ENCODE data around the gene THEMIS2. TPM values are rescaled to one million over a fixed set of nuclear protein-coding genes. Genes with fewer than 3 reads are reported as not detected.

The THEMIS2 gene
- total and polyA plus RNA-seq, 2 of the 13 experiments (the other 11 are each of a cell fraction or from before 2014, with no cell fraction given) = 0.38 to 1.5 TPM

- TF ChIP-seq, protein P1, sequence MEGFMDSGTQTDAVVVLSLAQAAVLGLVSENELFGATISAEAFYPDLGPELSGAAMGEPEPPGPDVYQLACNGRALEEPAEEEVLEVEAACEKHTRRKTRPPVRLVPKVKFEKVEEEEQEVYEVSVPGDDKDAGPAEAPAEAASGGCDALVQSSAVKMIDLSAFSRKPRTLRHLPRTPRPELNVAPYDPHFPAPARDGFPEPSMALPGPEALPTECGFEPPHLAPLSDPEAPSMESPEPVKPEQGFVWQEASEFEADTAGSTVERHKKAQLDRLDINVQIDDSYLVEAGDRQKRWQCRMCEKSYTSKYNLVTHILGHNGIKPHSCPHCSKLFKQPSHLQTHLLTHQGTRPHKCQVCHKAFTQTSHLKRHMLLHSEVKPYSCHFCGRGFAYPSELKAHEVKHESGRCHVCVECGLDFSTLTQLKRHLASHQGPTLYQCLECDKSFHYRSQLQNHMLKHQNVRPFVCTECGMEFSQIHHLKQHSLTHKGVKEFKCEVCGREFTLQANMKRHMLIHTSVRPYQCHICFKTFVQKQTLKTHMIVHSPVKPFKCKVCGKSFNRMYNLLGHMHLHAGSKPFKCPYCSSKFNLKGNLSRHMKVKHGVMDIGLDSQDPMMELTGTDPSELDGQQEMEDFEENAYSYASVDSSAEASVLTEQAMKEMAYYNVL (CRISPR knock-in tag; IDR thresholded peaks at IDR 0.05; ENCODE audit: borderline replicate concordance) = no peak
- TF ChIP-seq, protein P2, sequence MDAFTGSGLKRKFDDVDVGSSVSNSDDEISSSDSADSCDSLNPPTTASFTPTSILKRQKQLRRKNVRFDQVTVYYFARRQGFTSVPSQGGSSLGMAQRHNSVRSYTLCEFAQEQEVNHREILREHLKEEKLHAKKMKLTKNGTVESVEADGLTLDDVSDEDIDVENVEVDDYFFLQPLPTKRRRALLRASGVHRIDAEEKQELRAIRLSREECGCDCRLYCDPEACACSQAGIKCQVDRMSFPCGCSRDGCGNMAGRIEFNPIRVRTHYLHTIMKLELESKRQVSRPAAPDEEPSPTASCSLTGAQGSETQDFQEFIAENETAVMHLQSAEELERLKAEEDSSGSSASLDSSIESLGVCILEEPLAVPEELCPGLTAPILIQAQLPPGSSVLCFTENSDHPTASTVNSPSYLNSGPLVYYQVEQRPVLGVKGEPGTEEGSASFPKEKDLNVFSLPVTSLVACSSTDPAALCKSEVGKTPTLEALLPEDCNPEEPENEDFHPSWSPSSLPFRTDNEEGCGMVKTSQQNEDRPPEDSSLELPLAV (CRISPR knock-in tag; conservative IDR thresholded peaks at IDR 0.05; ENCODE audit: low read depth) = no peak
- no peak for TF ChIP-seq PRPF4 (IDR thresholded peaks at IDR 0.05; ENCODE audit: low read depth, low read length, poor library complexity, severe bottlenecking)
- TF ChIP-seq, protein P3, sequence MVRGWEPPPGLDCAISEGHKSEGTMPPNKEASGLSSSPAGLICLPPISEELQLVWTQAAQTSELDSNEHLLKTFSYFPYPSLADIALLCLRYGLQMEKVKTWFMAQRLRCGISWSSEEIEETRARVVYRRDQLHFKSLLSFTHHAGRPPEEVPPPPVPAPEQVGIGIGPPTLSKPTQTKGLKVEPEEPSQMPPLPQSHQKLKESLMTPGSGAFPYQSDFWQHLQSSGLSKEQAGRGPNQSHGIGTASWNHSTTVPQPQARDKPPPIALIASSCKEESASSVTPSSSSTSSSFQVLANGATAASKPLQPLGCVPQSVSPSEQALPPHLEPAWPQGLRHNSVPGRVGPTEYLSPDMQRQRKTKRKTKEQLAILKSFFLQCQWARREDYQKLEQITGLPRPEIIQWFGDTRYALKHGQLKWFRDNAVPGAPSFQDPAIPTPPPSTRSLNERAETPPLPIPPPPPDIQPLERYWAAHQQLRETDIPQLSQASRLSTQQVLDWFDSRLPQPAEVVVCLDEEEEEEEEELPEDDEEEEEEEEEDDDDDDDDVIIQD (CRISPR knock-in tag; IDR thresholded peaks at IDR 0.05; ENCODE audit: low read depth) = no peak
- no peak for TF ChIP-seq ZNF367 (CRISPR knock-in tag; IDR thresholded peaks at IDR 0.05; ENCODE audit: borderline replicate concordance)
- no peak for TF ChIP-seq ZBED4 (CRISPR knock-in tag; IDR thresholded peaks at IDR 0.05; ENCODE audit: borderline replicate concordance)
- no peak for TF ChIP-seq PLRG1 (conservative IDR thresholded peaks at IDR 0.05)
- no peak for TF ChIP-seq MAFF (IDR thresholded peaks at IDR 0.05; ENCODE audit: low read depth, low read length)
- TF ChIP-seq THYN1 (CRISPR knock-in tag; IDR thresholded peaks at IDR 0.05; ENCODE audit: borderline replicate concordance, low read depth) = no peak
- TF ChIP-seq PHF20 (CRISPR knock-in tag; IDR thresholded peaks at IDR 0.05) = no peak
- TF ChIP-seq, protein P4, sequence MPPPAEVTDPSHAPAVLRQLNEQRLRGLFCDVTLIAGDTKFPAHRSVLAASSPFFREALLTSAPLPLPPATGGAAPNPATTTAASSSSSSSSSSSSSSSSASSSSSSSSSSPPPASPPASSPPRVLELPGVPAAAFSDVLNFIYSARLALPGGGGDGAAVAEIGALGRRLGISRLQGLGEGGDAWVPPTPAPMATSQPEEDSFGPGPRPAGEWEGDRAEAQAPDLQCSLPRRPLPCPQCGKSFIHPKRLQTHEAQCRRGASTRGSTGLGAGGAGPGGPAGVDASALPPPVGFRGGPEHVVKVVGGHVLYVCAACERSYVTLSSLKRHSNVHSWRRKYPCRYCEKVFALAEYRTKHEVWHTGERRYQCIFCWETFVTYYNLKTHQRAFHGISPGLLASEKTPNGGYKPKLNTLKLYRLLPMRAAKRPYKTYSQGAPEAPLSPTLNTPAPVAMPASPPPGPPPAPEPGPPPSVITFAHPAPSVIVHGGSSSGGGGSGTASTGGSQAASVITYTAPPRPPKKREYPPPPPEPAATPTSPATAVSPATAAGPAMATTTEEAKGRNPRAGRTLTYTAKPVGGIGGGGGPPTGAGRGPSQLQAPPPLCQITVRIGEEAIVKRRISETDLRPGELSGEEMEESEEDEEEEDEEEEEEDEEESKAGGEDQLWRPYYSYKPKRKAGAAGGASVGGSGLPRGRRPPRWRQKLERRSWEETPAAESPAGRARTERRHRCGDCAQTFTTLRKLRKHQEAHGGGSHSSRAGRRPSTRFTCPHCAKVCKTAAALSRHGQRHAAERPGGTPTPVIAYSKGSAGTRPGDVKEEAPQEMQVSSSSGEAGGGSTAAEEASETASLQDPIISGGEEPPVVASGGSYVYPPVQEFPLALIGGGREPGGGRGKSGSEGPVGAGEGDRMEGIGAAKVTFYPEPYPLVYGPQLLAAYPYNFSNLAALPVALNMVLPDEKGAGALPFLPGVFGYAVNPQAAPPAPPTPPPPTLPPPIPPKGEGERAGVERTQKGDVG (CRISPR knock-in tag; IDR thresholded peaks at IDR 0.05; ENCODE audit: borderline replicate concordance) = no peak
- no peak for TF ChIP-seq MBD4 (IDR thresholded peaks at IDR 0.05; ENCODE audit: borderline replicate concordance, low read length)
- TF ChIP-seq ZNF598 (CRISPR knock-in tag; IDR thresholded peaks at IDR 0.05; ENCODE audit: borderline replicate concordance) = no peak
- TF ChIP-seq ZNF652 (CRISPR knock-in tag; IDR thresholded peaks at IDR 0.05; ENCODE audit: borderline replicate concordance, low read depth) = no peak
- no peak for TF ChIP-seq KDM5B (CRISPR knock-in tag; IDR thresholded peaks at IDR 0.05; ENCODE audit: borderline replicate concordance)
These were observed 14.0 kb upstream of the THEMIS2 start (continued) for GRCh38 chr1:27858072-27858948.

Data from HepG2 (cell line).